Measurements from ENCODE around the gene RGS7.
"Not testable (repeated sequence)": the region's sequence is repeated elsewhere in the genome, so short reads cannot be mapped to it uniquely, and the experiment has no call there.

Gene RGS7

DNA sequence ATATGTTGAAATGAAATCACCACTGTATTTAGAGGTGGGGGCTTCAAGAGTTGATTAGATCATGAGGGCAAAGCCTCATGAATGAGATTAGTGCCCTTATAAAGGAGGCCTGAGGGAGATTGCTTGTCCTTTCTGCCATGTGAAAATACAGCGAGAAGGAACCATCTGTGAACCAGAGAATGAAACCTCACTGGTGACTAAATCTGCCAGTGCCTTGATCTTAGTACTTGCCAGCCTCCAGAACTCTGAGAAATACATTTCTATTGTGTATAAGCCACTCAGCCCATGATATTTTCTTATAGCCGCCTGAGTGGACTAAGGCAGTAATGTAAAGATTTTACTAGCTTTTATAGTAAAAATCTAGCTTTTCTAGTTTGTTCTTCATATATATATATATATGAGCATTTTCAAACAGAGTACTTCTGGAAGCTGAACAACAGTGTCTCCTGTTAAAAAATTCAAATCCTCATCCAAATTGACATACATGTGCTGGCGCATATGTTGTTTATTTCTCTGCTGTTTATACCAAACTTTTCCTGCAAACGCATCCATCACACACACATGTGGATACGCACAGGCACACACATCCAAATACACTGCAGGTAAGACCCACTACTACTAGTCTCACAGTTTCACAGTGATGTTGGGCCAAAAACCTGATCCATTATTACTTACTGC is 213.1 kb downstream of the RGS7 start:
- no peak overlapping the region for H3K27ac ChIP-seq
- TF ChIP-seq, protein P1, sequence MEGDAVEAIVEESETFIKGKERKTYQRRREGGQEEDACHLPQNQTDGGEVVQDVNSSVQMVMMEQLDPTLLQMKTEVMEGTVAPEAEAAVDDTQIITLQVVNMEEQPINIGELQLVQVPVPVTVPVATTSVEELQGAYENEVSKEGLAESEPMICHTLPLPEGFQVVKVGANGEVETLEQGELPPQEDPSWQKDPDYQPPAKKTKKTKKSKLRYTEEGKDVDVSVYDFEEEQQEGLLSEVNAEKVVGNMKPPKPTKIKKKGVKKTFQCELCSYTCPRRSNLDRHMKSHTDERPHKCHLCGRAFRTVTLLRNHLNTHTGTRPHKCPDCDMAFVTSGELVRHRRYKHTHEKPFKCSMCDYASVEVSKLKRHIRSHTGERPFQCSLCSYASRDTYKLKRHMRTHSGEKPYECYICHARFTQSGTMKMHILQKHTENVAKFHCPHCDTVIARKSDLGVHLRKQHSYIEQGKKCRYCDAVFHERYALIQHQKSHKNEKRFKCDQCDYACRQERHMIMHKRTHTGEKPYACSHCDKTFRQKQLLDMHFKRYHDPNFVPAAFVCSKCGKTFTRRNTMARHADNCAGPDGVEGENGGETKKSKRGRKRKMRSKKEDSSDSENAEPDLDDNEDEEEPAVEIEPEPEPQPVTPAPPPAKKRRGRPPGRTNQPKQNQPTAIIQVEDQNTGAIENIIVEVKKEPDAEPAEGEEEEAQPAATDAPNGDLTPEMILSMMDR (IDR thresholded peaks at IDR 0.05) = no peak

DNA sequence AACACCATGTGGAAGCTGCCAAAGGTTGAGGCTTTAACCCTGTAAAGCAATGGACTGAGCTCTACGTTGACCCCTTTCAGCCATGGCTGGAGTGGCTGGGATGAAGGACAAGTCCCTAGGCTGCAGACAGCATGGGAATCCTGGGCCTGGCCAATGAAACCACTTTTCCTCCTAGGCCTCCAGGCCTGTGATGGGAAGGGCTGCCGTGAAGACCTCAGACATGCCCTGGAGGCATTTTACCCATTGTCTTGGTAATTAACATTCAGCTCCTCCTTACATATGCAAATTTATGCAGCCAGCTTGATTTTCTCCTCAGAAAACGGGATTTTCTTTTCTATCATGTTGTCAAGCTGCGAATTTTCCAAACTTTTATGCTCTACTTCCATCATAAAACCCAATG is 214.5 kb downstream of the RGS7 start:
- no peak overlapping the region for H3K4me3 ChIP-seq
- H3K27ac ChIP-seq = no peak overlapping the region
- TF ChIP-seq, protein P1 (IDR thresholded peaks at IDR 0.05) = no peak
- no peak for DNase-seq (ENCODE audit: low spot score)

More for the DNA sequence above, 213.1 kb downstream of the RGS7 start:
- H3K4me3 ChIP-seq = no peak overlapping the region
- no peak for DNase-seq (ENCODE audit: low spot score)

DNA sequence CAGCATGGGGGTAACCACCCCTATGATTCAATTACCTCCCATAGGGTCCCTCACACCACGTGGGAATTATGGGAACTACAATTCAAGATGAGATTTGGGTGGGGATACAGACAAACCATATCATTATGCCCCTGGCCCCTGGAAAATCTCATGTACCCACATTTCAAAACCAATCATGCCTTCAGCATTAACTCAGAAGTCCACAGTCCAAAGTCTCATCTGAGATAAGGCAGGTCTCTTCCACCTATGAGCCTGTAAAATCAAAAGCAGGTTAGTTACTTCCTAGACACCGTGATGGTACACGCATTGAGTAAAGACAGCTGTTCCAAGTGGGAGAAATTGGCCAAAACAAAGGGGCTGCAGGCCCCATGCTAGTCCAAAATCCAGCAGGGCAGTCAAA is 215.4 kb downstream of the RGS7 start:
- not testable (repeated sequence) for H3K27ac ChIP-seq; DNase-seq (ENCODE audit: low spot score); H3K4me3 ChIP-seq

DNA sequence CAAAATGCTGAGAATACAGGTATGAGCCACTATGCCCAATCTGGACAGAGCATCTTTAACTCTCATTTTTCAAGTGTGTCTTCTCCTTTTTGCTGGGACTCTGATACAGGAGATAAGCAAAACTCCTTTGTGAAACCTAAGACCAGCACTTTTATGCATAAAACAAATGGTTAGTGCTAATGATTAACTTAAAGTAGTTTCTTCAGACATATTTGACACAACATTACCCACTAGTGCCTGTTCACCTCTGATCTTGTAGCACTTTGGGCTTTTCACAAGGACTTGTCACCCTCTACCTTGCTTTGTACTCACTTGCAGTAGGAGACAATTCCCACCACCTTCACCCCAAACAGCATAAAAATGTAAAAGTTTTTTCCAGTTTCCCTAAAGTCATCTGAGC is 216.3 kb downstream of the RGS7 start:
- no peak for DNase-seq (ENCODE audit: low spot score)
- no peak overlapping the region for H3K27ac ChIP-seq
- TF ChIP-seq, protein P1 (IDR thresholded peaks at IDR 0.05) = no peak
- H3K4me3 ChIP-seq = no peak overlapping the region

DNA sequence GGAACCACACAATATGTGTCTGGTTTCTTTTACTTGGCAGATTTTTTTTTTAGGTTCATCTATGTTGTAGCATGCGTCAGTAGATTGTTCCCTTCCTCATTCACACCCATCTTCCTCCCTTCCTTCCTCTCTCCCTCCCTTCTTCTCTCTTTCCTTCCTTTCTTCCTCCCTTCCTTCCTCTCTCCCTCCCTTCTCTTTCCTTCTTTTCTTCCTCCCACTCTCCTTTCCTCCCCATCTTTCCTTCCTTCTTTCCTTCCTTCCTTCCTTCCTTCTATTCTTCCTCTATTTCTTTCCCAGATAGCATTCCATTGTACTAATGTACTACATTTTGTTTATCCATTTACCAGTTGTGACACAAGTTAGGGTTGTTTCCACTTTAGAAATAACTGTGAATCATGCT is 218.0 kb downstream of the RGS7 start:
- Histone ChIP-seq H3K27ac (no peak overlapping the region), H3K4me3 (no peak overlapping the region)
- TF ChIP-seq, protein P1 (IDR thresholded peaks at IDR 0.05) = no peak
- no peak for DNase-seq (ENCODE audit: low spot score)

DNA sequence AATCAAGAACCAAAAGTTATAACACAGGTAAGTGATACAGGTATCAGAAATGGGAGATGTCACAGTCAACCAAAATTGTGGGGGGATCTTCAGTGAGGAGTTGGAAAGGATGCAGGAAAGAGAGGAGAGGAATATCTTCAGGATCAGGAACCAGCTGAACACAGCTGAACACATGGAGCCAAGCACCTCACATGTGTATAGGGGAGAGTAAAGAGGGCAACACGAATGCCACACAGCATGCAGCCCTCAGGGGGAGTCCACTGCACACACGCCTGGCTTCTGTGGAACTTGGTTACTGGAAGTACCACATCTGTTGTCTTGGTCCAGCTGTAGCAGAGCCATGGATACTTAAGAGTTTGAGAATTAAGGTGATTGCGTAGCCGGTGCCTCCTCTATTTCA is 218.8 kb downstream of the RGS7 start:
- Histone ChIP-seq H3K4me3 (no peak overlapping the region), H3K27ac (no peak overlapping the region)
- TF ChIP-seq, protein P1 (IDR thresholded peaks at IDR 0.05) = no peak
- no peak for DNase-seq (ENCODE audit: low spot score)

DNA sequence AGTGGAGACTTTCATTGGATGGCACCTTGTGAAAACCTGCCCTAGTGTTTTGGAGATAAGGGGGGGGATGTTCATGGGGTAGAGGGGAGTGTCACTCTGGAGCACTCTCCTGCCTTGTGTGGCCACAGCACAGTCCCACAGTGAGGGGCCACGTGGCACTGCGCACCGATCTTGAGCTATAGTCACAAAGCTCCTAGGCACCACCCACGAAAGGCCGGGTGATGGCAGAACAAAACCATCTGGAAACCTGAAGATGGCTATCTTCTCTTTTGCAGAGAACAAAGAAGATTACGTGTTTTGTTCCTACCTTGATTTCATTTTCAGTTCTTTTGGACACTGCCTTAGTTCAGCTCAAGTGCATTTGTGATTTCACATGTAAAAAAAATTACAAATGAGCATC is 220.6 kb downstream of the RGS7 start:
- DNase-seq (ENCODE audit: low spot score) = no peak
- Histone ChIP-seq H3K27ac (no peak overlapping the region), H3K4me3 (no peak overlapping the region)
- TF ChIP-seq, protein P1 (IDR thresholded peaks at IDR 0.05) = no peak

All from coronary artery (tissue), 2 donors.